Gastroesophageal sphincter (tissue), 4 donors: ENCODE data around the gene GLI3. TPM values are rescaled to one million over a fixed set of nuclear protein-coding genes. Genes with fewer than 3 reads are reported as not detected.

ENCODE experiments used
- ATAC-seq: fragments of 150-250 bp; one replicate; pipeline ENCODE4 v1.9.1; 2016; ENCODE audit warnings: mild to moderate bottlenecking, moderate library complexity
- H3K27ac ChIP-seq, 4 donors: fragments of 200-600 bp; sonication (generic) in 3 of 4; 1 replicate in 3 of 4; 2 replicates in 1 of 4; pipeline ENCODE4 v1.5.1; 2016 to 2019
- H3K27me3 ChIP-seq: fragments of 200-600 bp; sonication (generic); one replicate; pipeline ENCODE4 v1.5.1; 2019
- H3K36me3 ChIP-seq, 2 donors: fragments of 200-600 bp; sonication (generic); one replicate each; pipeline ENCODE4 v1.5.1; 2019; ENCODE audit warnings: control low read depth in 1 of 2
- H3K4me1 ChIP-seq, 3 donors: fragments of 200-600 bp; sonication (generic); 1 replicate in 2 of 3; 2 replicates in 1 of 3; pipeline ENCODE4 v1.5.1; 2016 to 2019; ENCODE audit warnings: control low read depth in 2 of 3
- H3K4me3 ChIP-seq, 2 donors: fragments of 200-600 bp; sonication (generic); one replicate each; pipeline ENCODE4 v1.5.1; 2019; ENCODE audit warnings: mild to moderate bottlenecking in 1 of 2, moderate library complexity in 1 of 2
- H3K9me3 ChIP-seq, 3 donors: fragments of 200-600 bp; sonication (generic); one replicate each; pipeline ENCODE4 v1.5.1; 2017 to 2019; ENCODE audit warnings: control low read depth in 2 of 3
- EP300 ChIP-seq: sonication (generic); formaldehyde crosslinking; IDR thresholded peaks from one replicate; pipeline ENCODE4 v1.6.1; 2017; ENCODE audit warnings: antibody characterized with exemption, mild to moderate bottlenecking
- POLR2A ChIP-seq, 2 donors: fragments of 450-650 bp; IDR thresholded peaks; one replicate each; pipeline ENCODE4 v1.6.1; 2017; ENCODE audit warnings: antibody characterized with exemption in 2 of 2, mild to moderate bottlenecking in 2 of 2, moderate library complexity in 1 of 2
- POLR2AphosphoS5 ChIP-seq: sonication (generic); formaldehyde crosslinking; IDR thresholded peaks from one replicate; pipeline ENCODE4 v1.6.1; 2017; ENCODE audit warnings: antibody characterized with exemption
- WGBS, 2 donors: methylation state at CpG; one replicate each; pipeline ENCODE4 v1.1.5; 2018; ENCODE audit warnings: low coverage in 1 of 2; 5-methylcytosine and 5-hydroxymethylcytosine counted together
- total RNA-seq, 4 donors: library from RNA; depleted of rRNA; stranded (reverse); fragments of >200 nt; gene quantifications; one replicate each; pipeline ENCODE4 v1.1.0, GENCODE V29; 2016
- TF ChIP-seq, protein P1 (sequence below), 4 experiments: fragments of 200-600 bp in 2 of 4; fragments of 450-650 bp in 2 of 4; sonication (generic) in 1 of 4; IDR thresholded peaks; one replicate each; pipeline ENCODE4 v1.5.1; 2017 to 2019; ENCODE audit warnings: antibody characterized with exemption in 4 of 4, mild to moderate bottlenecking in 2 of 4, moderate library complexity in 2 of 4

Gene GLI3
- total RNA-seq, 4 donors from 2014 or later = 7.3 to 18.2 (median 12.6) TPM

DNA sequence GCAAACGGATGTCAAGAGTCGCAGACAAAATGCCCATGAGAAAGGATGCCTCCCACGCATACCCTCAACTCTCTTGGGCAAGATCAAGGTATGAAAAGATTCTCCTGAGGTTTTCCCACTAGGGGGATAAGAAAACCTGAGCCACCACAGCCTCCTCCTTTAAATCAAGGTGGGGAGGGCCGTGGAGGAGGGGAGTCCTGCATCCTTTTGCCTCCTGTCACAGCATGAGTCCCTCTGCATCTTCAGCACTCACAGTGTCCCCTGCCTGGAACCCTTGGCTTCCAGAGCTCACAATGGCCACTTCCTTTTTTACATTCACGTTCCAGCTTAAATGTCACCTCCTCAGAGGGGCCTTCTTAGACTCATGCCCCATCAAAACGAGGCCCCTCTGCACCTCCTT lies 207.6 kb downstream of the GLI3 start:
- Histone ChIP-seq H3K4me1 (no peaks in the 10 kb centered on the region), H3K27ac (no peak overlapping the region), H3K9me3 (no peaks in the 10 kb centered on the region), H3K4me3 (no peak overlapping the region), H3K27me3 (no peaks in the 10 kb centered on the region), H3K36me3 (peaks cover 0 to 40% of the 10 kb centered on the region in 2 donors)
- 74 to 88% methylated on average over 2 to 3 of the region's 6 CpGs for WGBS, 2 donors
- TF ChIP-seq POLR2A (IDR thresholded peaks at IDR 0.05) = no peak
- no peak for TF ChIP-seq POLR2AphosphoS5
- TF ChIP-seq, protein P1, sequence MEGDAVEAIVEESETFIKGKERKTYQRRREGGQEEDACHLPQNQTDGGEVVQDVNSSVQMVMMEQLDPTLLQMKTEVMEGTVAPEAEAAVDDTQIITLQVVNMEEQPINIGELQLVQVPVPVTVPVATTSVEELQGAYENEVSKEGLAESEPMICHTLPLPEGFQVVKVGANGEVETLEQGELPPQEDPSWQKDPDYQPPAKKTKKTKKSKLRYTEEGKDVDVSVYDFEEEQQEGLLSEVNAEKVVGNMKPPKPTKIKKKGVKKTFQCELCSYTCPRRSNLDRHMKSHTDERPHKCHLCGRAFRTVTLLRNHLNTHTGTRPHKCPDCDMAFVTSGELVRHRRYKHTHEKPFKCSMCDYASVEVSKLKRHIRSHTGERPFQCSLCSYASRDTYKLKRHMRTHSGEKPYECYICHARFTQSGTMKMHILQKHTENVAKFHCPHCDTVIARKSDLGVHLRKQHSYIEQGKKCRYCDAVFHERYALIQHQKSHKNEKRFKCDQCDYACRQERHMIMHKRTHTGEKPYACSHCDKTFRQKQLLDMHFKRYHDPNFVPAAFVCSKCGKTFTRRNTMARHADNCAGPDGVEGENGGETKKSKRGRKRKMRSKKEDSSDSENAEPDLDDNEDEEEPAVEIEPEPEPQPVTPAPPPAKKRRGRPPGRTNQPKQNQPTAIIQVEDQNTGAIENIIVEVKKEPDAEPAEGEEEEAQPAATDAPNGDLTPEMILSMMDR (IDR thresholded peaks at IDR 0.05) = no peak
- TF ChIP-seq EP300 = no peak
- no peak for ATAC-seq

DNA sequence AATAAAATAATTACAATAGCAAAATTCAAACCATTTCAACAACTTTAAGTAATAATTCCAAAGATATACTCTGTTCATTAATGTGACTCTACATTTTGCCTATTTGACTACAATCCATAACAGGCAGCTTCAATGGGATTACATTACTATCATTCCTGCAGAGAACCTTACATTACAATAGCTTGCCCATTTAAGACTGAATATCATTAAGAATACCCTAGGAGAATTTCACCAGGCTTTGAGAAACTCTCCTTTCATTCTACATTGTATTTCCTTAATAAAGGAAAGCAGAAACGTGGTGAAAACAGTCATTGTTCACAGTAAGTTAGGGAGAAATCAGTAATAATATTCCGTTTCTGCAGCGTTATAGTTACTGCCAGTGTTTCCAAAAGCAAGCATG lies 209.5 kb downstream of the GLI3 start:
- TF ChIP-seq POLR2A (IDR thresholded peaks at IDR 0.05) = no peak
- no peak for TF ChIP-seq POLR2AphosphoS5
- TF ChIP-seq EP300 = no peak
- TF ChIP-seq, protein P1 (IDR thresholded peaks at IDR 0.05) = no peak
- WGBS, 2 donors = 73 to 87% methylated on average over 3 of the region's 3 CpGs
- Histone ChIP-seq H3K27me3 (no peaks in the 10 kb centered on the region), H3K9me3 (no peaks in the 10 kb centered on the region), H3K36me3 (peaks cover 0 to 53% of the 10 kb centered on the region in 2 donors), H3K4me3 (no peak overlapping the region), H3K4me1 (peaks cover 0 to 10% (median 0%) of the 10 kb centered on the region in 3 donors), H3K27ac (no peak overlapping the region)
- ATAC-seq = no peak

DNA sequence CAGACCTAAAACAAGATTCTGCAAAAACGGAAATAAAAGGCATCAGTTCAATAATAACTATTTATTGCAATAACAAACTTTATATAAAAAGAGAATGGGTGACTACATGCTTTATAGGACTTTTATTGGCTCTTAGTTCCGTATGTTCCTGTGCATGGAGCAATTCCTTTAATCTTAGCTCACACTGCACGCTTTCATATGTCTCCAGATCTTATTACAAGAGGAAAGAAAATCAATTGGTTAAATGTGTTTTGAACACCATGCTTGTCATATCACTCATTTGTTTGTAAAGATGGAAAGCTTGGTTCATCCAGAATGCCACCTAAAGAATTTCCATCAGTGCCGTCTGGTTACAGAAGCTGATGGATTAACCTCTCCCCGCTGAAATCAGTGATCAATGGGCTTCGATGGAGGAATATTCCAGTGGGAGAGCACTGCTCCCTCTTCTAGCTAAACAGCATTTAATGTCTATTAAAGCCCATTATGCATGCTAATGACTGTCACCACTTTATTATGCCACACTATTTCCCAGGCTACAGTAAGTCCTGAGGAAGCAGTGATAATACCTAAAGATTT lies 210.3 kb downstream of the GLI3 start:
- 78 to 85% methylated on average over 5 to 6 of the region's 6 CpGs for WGBS, 2 donors
- Histone ChIP-seq H3K9me3 (no peaks in the 10 kb centered on the region), H3K36me3 (peaks cover 0 to 53% of the 10 kb centered on the region in 2 donors), H3K4me3 (no peak overlapping the region), H3K27ac (no peak overlapping the region), H3K4me1 (peaks cover 0 to 10% (median 0%) of the 10 kb centered on the region in 3 donors), H3K27me3 (no peaks in the 10 kb centered on the region)
- TF ChIP-seq EP300 = no peak
- TF ChIP-seq, protein P1 (IDR thresholded peaks at IDR 0.05) = no peak
- no peak for TF ChIP-seq POLR2A (IDR thresholded peaks at IDR 0.05)
- TF ChIP-seq POLR2AphosphoS5 = no peak
- no peak for ATAC-seq

DNA sequence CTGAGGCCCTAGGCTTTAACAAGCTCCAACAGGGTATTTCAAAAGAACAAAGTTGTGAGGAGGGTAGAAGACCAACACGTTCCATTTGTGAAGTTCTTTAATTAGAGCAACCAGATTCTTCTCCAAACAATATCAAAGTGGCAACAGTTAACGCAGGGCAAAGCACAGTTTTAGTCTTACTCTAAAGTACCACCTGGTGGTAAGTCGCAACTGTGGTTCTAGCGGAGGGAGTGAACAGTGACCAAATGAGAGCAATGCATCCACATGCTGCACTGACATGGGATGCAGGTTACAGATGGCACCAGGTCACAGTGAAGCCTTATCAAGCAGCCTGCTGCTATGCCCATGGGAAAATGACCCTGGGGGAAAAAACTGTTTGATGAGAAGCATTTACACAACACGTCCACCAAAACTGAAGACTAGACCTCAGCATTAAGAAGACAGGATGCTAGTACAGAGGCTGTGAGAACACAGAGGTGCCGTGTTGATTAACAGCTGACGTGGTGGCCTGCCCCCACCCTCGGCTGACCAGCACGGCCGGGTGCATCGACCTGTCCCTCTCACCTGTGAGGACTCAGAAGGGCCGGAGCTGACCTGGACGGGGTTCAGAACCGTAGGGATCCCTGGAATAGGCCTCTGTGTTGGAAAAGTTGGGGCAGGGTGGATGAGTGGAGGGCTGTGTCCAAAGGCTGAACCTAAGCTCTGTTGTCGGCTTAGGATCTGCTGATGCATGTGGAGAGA lies 211.2 kb downstream of the GLI3 start:
- Histone ChIP-seq H3K4me3 (no peak overlapping the region), H3K9me3 (no peaks in the 10 kb centered on the region)

More for the DNA sequence above, 211.2 kb downstream of the GLI3 start:
- no peak for TF ChIP-seq EP300
- no peak for TF ChIP-seq POLR2A (IDR thresholded peaks at IDR 0.05)
- TF ChIP-seq, protein P1 (IDR thresholded peaks at IDR 0.05) = no peak
- no peak for TF ChIP-seq POLR2AphosphoS5
- Histone ChIP-seq H3K27ac (no peak overlapping the region), H3K36me3 (peaks cover 0 to 53% of the 10 kb centered on the region in 2 donors), H3K27me3 (no peaks in the 10 kb centered on the region), H3K4me1 (peaks cover 0 to 10% (median 0%) of the 10 kb centered on the region in 3 donors)
- no peak for ATAC-seq
- 84 to 91% methylated on average over 4 to 14 of the region's 15 CpGs for WGBS, 2 donors
